ENCODE measurements around the gene COPE. TPM values are rescaled to one million over a fixed set of nuclear protein-coding genes. Genes with fewer than 3 reads are reported as not detected.
"Not testable (repeated sequence)": the region's sequence is repeated elsewhere in the genome, so short reads cannot be mapped to it uniquely, and the experiment has no call there.

Gene COPE
- total RNA-seq, 1 experiment from 2014 or later: 353 TPM

- Histone ChIP-seq H3K27ac (no peak overlapping the region), H3K9me3 (replicated peaks) (no peaks in the 10 kb centered on the region), H3K27me3 (replicated peaks) (no peaks in the 10 kb centered on the region), H3K36me3 (peaks cover 83% of the 10 kb centered on the region), H3K4me3 (no peak overlapping the region), H3K4me1 (replicated peaks) (no peaks in the 10 kb centered on the region)
- no peak for DNase-seq (ENCODE audit: low read depth in 1 of 2, low spot score in 2 of 2)
Measured at GRCh38 chr19:18910010-18910409, 9.2 kb downstream of the COPE start.

GRCh38 chr19:18908917-18909619, 10.1 kb downstream of the COPE start:
- no peak for DNase-seq (ENCODE audit: low read depth in 1 of 2, low spot score in 2 of 2)
- no peaks in the 10 kb centered on the region for H3K27me3 ChIP-seq (replicated peaks)
- no peaks in the 10 kb centered on the region for H3K9me3 ChIP-seq (replicated peaks)
- no peaks in the 10 kb centered on the region for H3K4me1 ChIP-seq (replicated peaks)
- H3K36me3 ChIP-seq: peaks cover 83% of the 10 kb centered on the region
- H3K4me3 ChIP-seq: no peak overlapping the region
- no peak overlapping the region for H3K27ac ChIP-seq

DNA sequence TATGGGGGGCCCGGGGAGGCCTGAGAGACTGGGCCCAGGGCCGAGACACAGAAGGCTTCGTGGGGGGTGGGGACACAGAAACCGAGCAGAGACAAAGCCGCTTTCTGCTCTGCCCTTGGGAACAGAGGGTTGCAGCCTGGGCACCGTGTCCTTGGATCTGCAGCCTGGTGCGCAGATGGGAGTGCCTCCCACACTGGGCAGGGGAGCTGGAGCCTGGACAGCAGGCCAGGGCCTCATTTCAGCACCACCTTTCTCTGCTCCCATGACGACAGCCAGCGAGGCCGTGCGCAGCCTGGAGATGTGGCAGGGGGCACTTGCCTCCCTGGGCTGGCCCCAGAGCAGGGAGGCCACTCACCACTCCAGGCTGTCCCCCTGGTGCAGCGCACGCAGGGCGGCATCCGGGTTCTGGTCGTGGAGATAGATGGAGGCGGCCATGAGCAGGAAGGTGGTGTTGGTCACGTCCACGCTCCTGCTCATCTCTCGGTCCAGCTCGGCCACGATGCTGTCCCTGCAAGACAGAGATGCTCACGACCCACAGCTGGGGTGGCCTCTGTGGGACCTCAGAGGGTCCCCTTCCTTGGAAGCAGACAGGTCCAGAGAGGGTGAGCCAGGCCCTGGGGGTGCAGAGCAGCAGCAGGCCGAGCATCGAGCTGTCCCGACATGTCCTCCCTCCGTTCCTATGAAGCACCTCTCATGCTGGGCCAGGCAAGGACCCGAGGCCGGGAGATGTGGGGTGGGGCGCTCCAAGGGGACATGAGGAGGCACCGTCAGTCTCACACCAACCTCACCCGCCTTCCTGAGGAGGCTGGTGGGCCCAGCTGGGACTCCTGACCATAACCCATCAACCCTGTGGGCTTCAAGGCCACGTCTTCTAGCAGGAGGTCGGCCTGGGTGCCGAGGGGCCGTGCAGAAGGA, 12.3 kb downstream of the COPE start:
- no peak overlapping the region for H3K4me3 ChIP-seq
- peak in 1 of 2 experiments; percentile 42 for DNase-seq (ENCODE audit: low read depth in 1 of 2, low spot score in 2 of 2)
- H3K4me1 ChIP-seq (replicated peaks): no peaks in the 10 kb centered on the region
- no peaks in the 10 kb centered on the region for H3K27me3 ChIP-seq (replicated peaks)
- peaks cover 69% of the 10 kb centered on the region for H3K36me3 ChIP-seq
- no peaks in the 10 kb centered on the region for H3K9me3 ChIP-seq (replicated peaks)
- H3K27ac ChIP-seq: no peak overlapping the region

GRCh38 chr19:18905513-18906236, 13.5 kb downstream of the COPE start:
- Histone ChIP-seq H3K27me3 (replicated peaks) (no peaks in the 10 kb centered on the region), H3K4me1 (replicated peaks) (no peaks in the 10 kb centered on the region), H3K4me3 (no peak overlapping the region), H3K27ac (no peak overlapping the region), H3K36me3 (peaks cover 70% of the 10 kb centered on the region), H3K9me3 (replicated peaks) (no peaks in the 10 kb centered on the region)
- DNase-seq (ENCODE audit: low read depth in 1 of 2, low spot score in 2 of 2): no peak

DNA sequence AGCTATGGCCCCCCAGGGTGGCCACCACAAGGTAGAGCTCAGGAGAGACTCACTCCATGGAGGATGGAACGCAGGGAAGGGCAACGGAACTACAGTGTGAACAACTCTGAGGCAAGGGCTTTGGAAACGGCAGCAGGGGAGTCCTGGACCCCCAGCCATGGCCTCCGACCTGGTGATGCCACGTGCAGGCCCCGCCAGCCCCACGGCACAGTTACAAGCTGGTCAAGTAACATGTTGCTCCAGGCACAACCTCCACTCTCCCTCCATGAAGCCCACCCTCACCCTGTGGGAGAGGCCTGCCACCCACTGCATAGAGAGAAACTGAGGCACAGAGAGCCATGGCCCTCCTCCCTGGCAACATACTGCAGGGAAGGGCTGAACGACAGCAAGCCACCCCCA, 14.1 kb downstream of the COPE start:
- no peaks in the 10 kb centered on the region for H3K9me3 ChIP-seq (replicated peaks)
- H3K4me3 ChIP-seq: no peak overlapping the region
- peak in 1 of 2 experiments; percentile 39 for DNase-seq (ENCODE audit: low read depth in 1 of 2, low spot score in 2 of 2)
- no peak overlapping the region for H3K27ac ChIP-seq
- H3K36me3 ChIP-seq: peaks cover 68% of the 10 kb centered on the region
- H3K27me3 ChIP-seq (replicated peaks): no peaks in the 10 kb centered on the region
- no peaks in the 10 kb centered on the region for H3K4me1 ChIP-seq (replicated peaks)

DNA sequence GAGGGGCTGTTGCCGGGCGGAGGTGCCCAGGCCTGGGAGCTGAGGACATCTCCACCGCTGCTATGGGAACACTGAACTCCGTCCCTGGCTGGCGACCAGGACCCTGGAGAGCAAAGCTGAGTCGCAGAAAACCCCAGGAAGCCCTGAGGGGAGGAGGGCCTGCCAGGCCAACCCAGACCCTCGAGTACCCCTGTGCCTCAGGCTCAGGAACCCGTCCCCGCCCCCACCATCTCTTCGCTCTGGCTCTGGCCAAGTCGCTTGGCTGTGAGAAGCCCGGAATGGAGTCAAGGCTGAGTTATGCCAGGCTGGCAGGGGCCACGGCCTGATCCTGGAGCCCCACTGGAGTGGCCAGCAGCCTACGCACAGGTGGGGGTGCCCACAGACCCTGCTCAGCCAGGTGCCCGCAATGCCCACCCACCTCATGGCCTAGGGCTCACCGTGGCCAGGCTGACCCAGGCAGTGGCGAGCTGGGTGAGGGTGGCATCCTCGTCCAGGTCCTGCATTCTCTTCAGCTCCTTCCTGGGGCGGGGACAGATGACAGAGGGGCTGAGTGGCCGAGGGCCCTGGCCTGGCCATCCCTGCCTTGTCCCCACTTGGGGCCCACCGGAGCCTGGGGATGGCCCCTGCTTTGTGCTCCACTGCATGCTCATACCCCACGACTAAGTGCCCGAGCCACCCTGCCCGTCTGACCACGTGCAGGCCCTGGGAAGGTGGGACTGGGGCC, 14.7 kb downstream of the COPE start:
- no peak overlapping the region for H3K4me3 ChIP-seq
- H3K9me3 ChIP-seq (replicated peaks): no peaks in the 10 kb centered on the region
- DNase-seq (ENCODE audit: low read depth in 1 of 2, low spot score in 2 of 2): peak in 1 of 2 experiments; percentile 45
- peaks cover 68% of the 10 kb centered on the region for H3K36me3 ChIP-seq
- no peaks in the 10 kb centered on the region for H3K27me3 ChIP-seq (replicated peaks)
- no peak overlapping the region for H3K27ac ChIP-seq
- H3K4me1 ChIP-seq (replicated peaks): no peaks in the 10 kb centered on the region

- H3K27me3 ChIP-seq (replicated peaks): no peaks in the 10 kb centered on the region
- H3K36me3 ChIP-seq: peaks cover 71% of the 10 kb centered on the region
- H3K27ac ChIP-seq: no peak overlapping the region
- no peaks in the 10 kb centered on the region for H3K4me1 ChIP-seq (replicated peaks)
- no peak overlapping the region for H3K4me3 ChIP-seq
- H3K9me3 ChIP-seq (replicated peaks): no peaks in the 10 kb centered on the region
- DNase-seq (ENCODE audit: low read depth in 1 of 2, low spot score in 2 of 2): peak in 1 of 2 experiments; percentile 38
Measured at GRCh38 chr19:18903156-18904037, 15.8 kb downstream of the COPE start.

DNA sequence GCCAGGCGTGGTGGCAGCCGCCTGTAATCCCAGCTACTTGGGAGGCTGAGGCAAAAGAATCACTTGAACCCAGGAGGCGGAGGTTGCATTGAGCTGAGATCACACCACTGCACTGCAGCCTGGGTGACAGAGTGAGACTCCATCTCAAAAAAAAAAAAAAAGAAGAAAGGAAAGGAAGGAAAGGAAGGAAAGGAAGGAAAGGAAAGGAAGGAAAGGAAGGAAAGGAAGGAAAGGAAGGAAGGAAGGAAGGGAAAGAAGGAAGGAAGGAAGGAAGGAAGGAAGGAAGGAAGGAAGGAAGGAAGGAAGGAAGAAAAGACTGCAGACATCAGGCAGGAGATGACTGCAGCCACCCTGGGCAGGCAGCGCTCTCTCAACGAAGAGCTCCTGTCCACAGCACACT, 16.7 kb downstream of the COPE start:
- not testable (repeated sequence) for H3K4me3 ChIP-seq; DNase-seq (ENCODE audit: low read depth in 1 of 2, low spot score in 2 of 2); H3K27ac ChIP-seq; H3K27me3 ChIP-seq (replicated peaks); H3K4me1 ChIP-seq (replicated peaks); H3K9me3 ChIP-seq (replicated peaks)
- H3K36me3 ChIP-seq: peaks cover 64% of the 10 kb centered on the region

DNA sequence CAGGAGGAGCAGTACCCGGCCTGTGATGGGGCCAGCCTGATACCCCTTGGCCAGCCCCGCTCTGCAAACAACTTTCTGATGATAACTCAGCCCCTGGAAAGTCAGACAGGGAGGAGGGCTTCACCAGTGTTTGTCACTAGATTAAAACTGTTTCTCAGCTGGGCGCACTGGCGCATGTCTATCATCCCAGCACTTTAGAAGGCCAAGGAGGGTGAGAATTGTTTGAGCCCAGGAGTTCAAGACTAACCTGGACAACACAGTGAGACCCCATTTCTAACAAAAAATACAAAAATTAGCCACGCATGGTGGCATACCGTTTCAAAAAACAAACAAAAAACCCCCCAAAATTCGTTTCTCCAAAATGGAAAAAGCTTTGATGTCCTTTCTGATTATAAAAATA, 17.7 kb downstream of the COPE start:
- DNase-seq (ENCODE audit: low read depth in 1 of 2, low spot score in 2 of 2): no peak
- Histone ChIP-seq H3K36me3 (peaks cover 54% of the 10 kb centered on the region), H3K9me3 (replicated peaks) (no peaks in the 10 kb centered on the region), H3K27me3 (replicated peaks) (no peaks in the 10 kb centered on the region; the same call in none of the 2 replicates), H3K4me1 (replicated peaks) (no peaks in the 10 kb centered on the region), H3K4me3 (no peak overlapping the region), H3K27ac (no peak overlapping the region)

DNA sequence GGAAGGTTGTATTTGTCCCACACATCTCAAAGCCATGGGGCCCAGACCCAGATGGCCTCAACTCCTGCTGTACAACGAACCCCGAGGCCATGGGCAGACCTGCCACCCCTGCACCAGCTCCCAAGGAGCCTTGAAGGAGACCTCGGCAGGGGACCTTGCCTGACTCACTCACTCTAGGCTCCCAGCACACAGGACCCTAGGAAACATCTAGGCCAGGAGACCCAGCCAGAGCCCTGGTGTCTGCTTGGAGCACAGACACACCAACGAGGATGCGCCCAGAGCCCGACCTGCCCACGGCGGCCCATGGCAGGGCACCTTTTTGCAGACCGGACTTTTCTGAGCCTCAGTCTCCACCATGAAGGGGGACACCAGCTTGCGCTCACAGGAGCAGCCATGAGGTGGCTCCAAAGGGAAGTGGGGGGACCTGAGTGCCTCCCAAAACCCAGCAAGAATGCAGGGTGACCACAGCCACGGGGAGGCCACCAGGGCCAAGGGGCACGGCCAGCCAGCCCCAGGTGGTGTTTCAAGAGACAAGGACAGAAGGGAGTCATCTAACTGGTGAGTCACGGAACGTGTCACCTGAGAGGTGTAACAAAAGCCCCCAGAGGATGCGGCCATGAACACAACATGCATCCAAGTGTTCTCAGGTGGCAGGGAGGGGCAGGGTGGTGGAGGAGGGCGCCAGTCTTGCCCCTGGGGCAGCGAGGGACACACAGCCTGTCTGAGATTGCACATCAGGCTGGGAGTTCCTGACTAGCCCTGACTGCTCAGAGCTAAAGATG, 18.3 kb downstream of the COPE start:
- Histone ChIP-seq H3K27me3 (replicated peaks) (no peaks in the 10 kb centered on the region; the same call in none of the 2 replicates), H3K27ac (no peak overlapping the region), H3K4me3 (no peak overlapping the region), H3K4me1 (replicated peaks) (no peaks in the 10 kb centered on the region), H3K9me3 (replicated peaks) (no peaks in the 10 kb centered on the region), H3K36me3 (peaks cover 48% of the 10 kb centered on the region)
- DNase-seq (ENCODE audit: low read depth in 1 of 2, low spot score in 2 of 2): no peak

- Histone ChIP-seq H3K36me3 (peaks cover 38% of the 10 kb centered on the region), H3K4me3 (no peak overlapping the region), H3K27me3 (replicated peaks) (peaks cover 8% of the 10 kb centered on the region), H3K9me3 (replicated peaks) (no peaks in the 10 kb centered on the region), H3K4me1 (replicated peaks) (peaks cover 9% of the 10 kb centered on the region), H3K27ac (no peak overlapping the region)
- peak in 1 of 2 experiments; percentile 43 for DNase-seq (ENCODE audit: low read depth in 1 of 2, low spot score in 2 of 2)
Measured at GRCh38 chr19:18899624-18900560, 19.3 kb downstream of the COPE start.

All from SJSA1 (cell line).